ENCODE measurements around the gene OR6J1.
"Not testable (repeated sequence)": the region's sequence is repeated elsewhere in the genome, so short reads cannot be mapped to it uniquely, and the experiment has no call there.

Gene OR6J1

GRCh38 chr14:22650046-22650739 is 6.0 kb upstream of the OR6J1 start:
- no peak for DNase-seq

GRCh38 chr14:22648506-22648905 is 4.4 kb upstream of the OR6J1 start:
- DNase-seq, result no peak

- no peak for DNase-seq
These were observed 2.6 kb upstream of the OR6J1 start for GRCh38 chr14:22646570-22647254.

GRCh38 chr14:22641846-22642245 is 2.3 kb downstream of the OR6J1 start:
- no peak for DNase-seq

- DNase-seq, result no peak
These were observed 4.0 kb downstream of the OR6J1 start for GRCh38 chr14:22640192-22640591.

- not testable (repeated sequence) for DNase-seq
These were observed 8.2 kb downstream of the OR6J1 start for GRCh38 chr14:22635980-22636379.

- no peak for DNase-seq
These were observed 9.8 kb downstream of the OR6J1 start for GRCh38 chr14:22634233-22634900.

GRCh38 chr14:22630486-22630885 is 13.7 kb downstream of the OR6J1 start:
- no peak for DNase-seq

- DNase-seq, result no peak
These were observed 14.1 kb downstream of the OR6J1 start for GRCh38 chr14:22630066-22630465.

- DNase-seq, result no peak
These were observed 14.8 kb downstream of the OR6J1 start for GRCh38 chr14:22629361-22629760.

- DNase-seq, result no peak
These were observed 16.5 kb downstream of the OR6J1 start for GRCh38 chr14:22627506-22628263.

GRCh38 chr14:22626590-22626989 is 17.6 kb downstream of the OR6J1 start:
- DNase-seq, result no peak

GRCh38 chr14:22623047-22623446 is 21.1 kb downstream of the OR6J1 start:
- DNase-seq, result no peak

GRCh38 chr14:22622255-22622654 is 21.9 kb downstream of the OR6J1 start:
- DNase-seq, result no peak

- not testable (repeated sequence) for DNase-seq
These were observed 28.4 kb downstream of the OR6J1 start for GRCh38 chr14:22615765-22616164.

GRCh38 chr14:22614240-22614799 is 29.8 kb downstream of the OR6J1 start:
- DNase-seq, result no peak

- no peak for DNase-seq
These were observed 30.4 kb downstream of the OR6J1 start for GRCh38 chr14:22613736-22614239.

- no peak for DNase-seq
These were observed 31.0 kb downstream of the OR6J1 start for GRCh38 chr14:22613106-22613695.

GRCh38 chr14:22610931-22611330 is 33.2 kb downstream of the OR6J1 start:
- DNase-seq, result no peak

- DNase-seq, result no peak
These were observed 36.9 kb downstream of the OR6J1 start for GRCh38 chr14:22607291-22607690.

GRCh38 chr14:22606380-22606779 is 37.8 kb downstream of the OR6J1 start:
- DNase-seq, result no peak

- no peak for DNase-seq
These were observed 41.3 kb downstream of the OR6J1 start for GRCh38 chr14:22602862-22603261.

Data from DMS 273 treated with DMSO at 0.1 percent for 48 hours (cell line).